Measurements from ENCODE around the gene PEDS1.
"Not testable (repeated sequence)": the region's sequence is repeated elsewhere in the genome, so short reads cannot be mapped to it uniquely, and the experiment has no call there.

The PEDS1 gene

GRCh38 chr20:50161494-50161893 is 8.0 kb upstream of the PEDS1 start:
- DNase-seq = not testable (repeated sequence)

- DNase-seq = no peak
Measured at GRCh38 chr20:50153153-50153499, 397 bp downstream of the PEDS1 start.

- DNase-seq = no peak
Measured at GRCh38 chr20:50152394-50153152, 950 bp downstream of the PEDS1 start.

GRCh38 chr20:50151034-50151743 is 2.3 kb downstream of the PEDS1 start:
- no peak for DNase-seq

- no peak for DNase-seq
Measured at GRCh38 chr20:50149481-50150254, 3.9 kb downstream of the PEDS1 start.

- peak; percentile 15 to 67 (median 48) for DNase-seq
Measured at GRCh38 chr20:50146732-50147662, 6.5 kb downstream of the PEDS1 start.

GRCh38 chr20:50146214-50146613 is 7.3 kb downstream of the PEDS1 start:
- DNase-seq = no peak

- no peak for DNase-seq
Measured at GRCh38 chr20:50145566-50145965, 8.0 kb downstream of the PEDS1 start.

GRCh38 chr20:50144362-50144761 is 9.2 kb downstream of the PEDS1 start:
- DNase-seq = no peak

- DNase-seq = no peak
Measured at GRCh38 chr20:50142812-50143211, 10.7 kb downstream of the PEDS1 start.

- DNase-seq = no peak
Measured at GRCh38 chr20:50141811-50142561, 11.5 kb downstream of the PEDS1 start.

GRCh38 chr20:50141018-50141675 is 12.4 kb downstream of the PEDS1 start:
- DNase-seq = no peak

GRCh38 chr20:50140339-50140859 is 13.1 kb downstream of the PEDS1 start:
- DNase-seq = no peak

- no peak for DNase-seq
Measured at GRCh38 chr20:50138479-50139393, 14.8 kb downstream of the PEDS1 start.

- no peak for DNase-seq
Measured at GRCh38 chr20:50138120-50138478, 15.4 kb downstream of the PEDS1 start.

GRCh38 chr20:50137702-50138101 is 15.8 kb downstream of the PEDS1 start:
- DNase-seq = not testable (repeated sequence)

GRCh38 chr20:50136822-50137599 is 16.5 kb downstream of the PEDS1 start:
- no peak for DNase-seq

- DNase-seq = not testable (repeated sequence)
Measured at GRCh38 chr20:50135157-50135556, 18.4 kb downstream of the PEDS1 start.

Measured in activated CD4-positive, CD25-positive, alpha-beta regulatory T cell (primary cell).